OCI-LY1 (cell line): ENCODE measurements around the gene MAP2K1.

ENCODE experiments used
- H2AFZ ChIP-seq: fragments of 200-600 bp; sonication (generic), shearing (Covaris generic); 2 replicates; pipeline ENCODE4 v1.6.0; 2014; ENCODE audit warnings: antibody characterized with exemption, mild to moderate bottlenecking, low read length
- H3F3A ChIP-seq: fragments of 200-600 bp; sonication (generic), shearing (Covaris generic); 2 replicates; pipeline ENCODE4 v1.6.0; 2014; ENCODE audit warnings: mild to moderate bottlenecking, antibody characterized with exemption, low read length, moderate library complexity; ENCODE audit not compliant: insufficient read depth
- H3K27ac ChIP-seq: fragments of 200-600 bp; sonication (generic); 2 replicates; pipeline ENCODE4 v1.5.1; 2014; ENCODE audit warnings: low read length, mixed run types, mild to moderate bottlenecking, low read depth; ENCODE audit not compliant: poor library complexity, severe bottlenecking
- H3K27me3 ChIP-seq: fragments of 200-600 bp; sonication (generic); 2 replicates; pipeline ENCODE4 v1.6.0; 2014; ENCODE audit warnings: antibody characterized with exemption, mild to moderate bottlenecking, low read length, moderate library complexity; ENCODE audit not compliant: insufficient read depth
- H3K36me3 ChIP-seq: fragments of 200-600 bp; sonication (generic); 2 replicates; pipeline ENCODE4 v1.6.1; 2014; ENCODE audit warnings: mild to moderate bottlenecking, antibody characterized with exemption, low read length, moderate library complexity, mixed read lengths; ENCODE audit not compliant: insufficient read depth
- H3K4me1 ChIP-seq: fragments of 200-600 bp; sonication (generic); 2 replicates; pipeline ENCODE4 v1.5.1; 2014; ENCODE audit warnings: mild to moderate bottlenecking, low read length, moderate library complexity; ENCODE audit not compliant: insufficient read depth, severe bottlenecking
- H3K4me2 ChIP-seq: fragments of 200-600 bp; sonication (generic), shearing (Covaris generic); 2 replicates; pipeline ENCODE4 v1.6.1; 2014; ENCODE audit warnings: low read length
- H3K4me3 ChIP-seq: fragments of 200-600 bp; sonication (generic); 2 replicates; pipeline ENCODE4 v1.5.1; 2014; ENCODE audit warnings: low read length, low read depth, mild to moderate bottlenecking, mixed read lengths; ENCODE audit not compliant: poor library complexity, severe bottlenecking
- H3K79me2 ChIP-seq: fragments of 200-600 bp; shearing (Covaris generic); 2 replicates; pipeline ENCODE4 v1.6.1; 2016; ENCODE audit warnings: mixed run types, low read length, mixed read lengths; ENCODE audit not compliant: insufficient read depth
- H3K9ac ChIP-seq: fragments of 200-600 bp; sonication (generic), shearing (Covaris generic); 2 replicates; pipeline ENCODE4 v1.6.1; 2014; ENCODE audit warnings: mild to moderate bottlenecking, low read length, mixed read lengths
- H3K9me2 ChIP-seq: fragments of 200-600 bp; sonication (generic), shearing (Covaris generic); 2 replicates; pipeline ENCODE4 v1.6.1; 2014; ENCODE audit warnings: low read depth, mild to moderate bottlenecking, low read length, mixed read lengths
- H3K9me3 ChIP-seq: fragments of 200-600 bp; shearing (Covaris generic); 2 replicates; pipeline ENCODE4 v1.6.1; 2014; ENCODE audit warnings: low read length, mixed read lengths
- H4K20me1 ChIP-seq: fragments of 200-600 bp; sonication (generic), shearing (Covaris generic); 2 replicates; pipeline ENCODE4 v1.6.0; 2016; ENCODE audit warnings: mild to moderate bottlenecking, low read length; ENCODE audit not compliant: insufficient read depth
- CTCF ChIP-seq: fragments of 200-600 bp; sonication (generic), shearing (Covaris generic); IDR thresholded peaks from 2 replicates; pipeline ENCODE4 v1.5.1; 2017; ENCODE audit warnings: mild to moderate bottlenecking, antibody characterized with exemption, low read length, moderate library complexity, mixed read lengths
- EZH2 ChIP-seq: fragments of 200-600 bp; sonication (generic), shearing (Covaris generic); IDR thresholded peaks from 2 replicates; pipeline ENCODE4 v1.8.0; 2017; ENCODE audit warnings: borderline replicate concordance, mixed run types, mild to moderate bottlenecking, antibody characterized with exemption, low read length, moderate library complexity, mixed read lengths

The MAP2K1 gene

GRCh38 chr15:66394472-66394871 lies 7.8 kb downstream of the MAP2K1 start:
- peak overlapping the region; percentile 22 for H3K27ac ChIP-seq

GRCh38 chr15:66394915-66395314 lies 8.2 kb downstream of the MAP2K1 start:
- Histone ChIP-seq H3K9ac (no peak overlapping the region), H3K4me2 (no peak overlapping the region), H4K20me1 (no peaks in the 10 kb centered on the region), H2AFZ (no peak overlapping the region), H3K4me1 (peaks cover 44% of the 10 kb centered on the region), H3K27ac (peak overlapping the region; percentile 22), H3K4me3 (no peak overlapping the region), H3K9me3 (no peaks in the 10 kb centered on the region), H3K9me2 (no peaks in the 10 kb centered on the region), H3K27me3 (no peaks in the 10 kb centered on the region), H3K36me3 (peaks cover 49% of the 10 kb centered on the region), H3K79me2 (peaks cover 81% of the 10 kb centered on the region), H3F3A (no peaks in the 10 kb centered on the region)
- TF ChIP-seq CTCF (peak; percentile 13; the same call in 1 of the 2 replicates), EZH2 (no peak)

More at GRCh38 chr15:66394472-66394871, 7.8 kb downstream of the MAP2K1 start:
- Histone ChIP-seq H3F3A (no peaks in the 10 kb centered on the region), H3K4me2 (no peak overlapping the region), H3K9ac (no peak overlapping the region), H4K20me1 (no peaks in the 10 kb centered on the region), H3K79me2 (peaks cover 83% of the 10 kb centered on the region), H3K4me3 (no peak overlapping the region), H3K36me3 (peaks cover 49% of the 10 kb centered on the region), H3K27me3 (no peaks in the 10 kb centered on the region), H3K9me2 (no peaks in the 10 kb centered on the region), H3K4me1 (peaks cover 45% of the 10 kb centered on the region), H3K9me3 (no peaks in the 10 kb centered on the region), H2AFZ (no peak overlapping the region)
- TF ChIP-seq CTCF (no peak), EZH2 (no peak)

GRCh38 chr15:66399276-66399675 lies 12.6 kb downstream of the MAP2K1 start:
- TF ChIP-seq CTCF: no peak
- TF ChIP-seq EZH2: no peak
- Histone ChIP-seq H3K4me3 (no peak overlapping the region), H3K4me1 (peaks cover 58% of the 10 kb centered on the region), H3K4me2 (no peak overlapping the region), H3K9ac (no peak overlapping the region), H3F3A (no peaks in the 10 kb centered on the region), H3K27me3 (no peaks in the 10 kb centered on the region), H3K79me2 (peaks cover 74% of the 10 kb centered on the region), H3K9me3 (no peaks in the 10 kb centered on the region), H3K9me2 (no peaks in the 10 kb centered on the region), H4K20me1 (no peaks in the 10 kb centered on the region), H2AFZ (no peak overlapping the region), H3K36me3 (peaks cover 40% of the 10 kb centered on the region), H3K27ac (no peak overlapping the region)
